GM06990 (cell line): ENCODE results near the gene PCGF1.

ENCODE experiments used
- DNase-seq: peaks from one replicate; pipeline ENCODE4 v3.0.0-alpha.2; 2011; ENCODE audit not compliant: insufficient read length; ENCODE audit errors: extremely low read depth
- H3K27me3 ChIP-seq: replicated peaks from 2 replicates; pipeline ENCODE4 v1.6.0; 2011; ENCODE audit warnings: low read length; ENCODE audit not compliant: control insufficient read depth, insufficient read depth
- H3K36me3 ChIP-seq: 2 replicates; pipeline ENCODE4 v1.5.1; 2011; ENCODE audit warnings: low read length; ENCODE audit not compliant: control insufficient read depth, insufficient read depth
- H3K4me3 ChIP-seq: replicated peaks from 2 replicates; pipeline ENCODE4 v1.5.1; 2011; ENCODE audit warnings: low read depth, mild to moderate bottlenecking, control low read depth, low read length
- CTCF ChIP-seq: IDR thresholded peaks from 2 replicates; pipeline ENCODE4 v1.5.1; 2011; ENCODE audit warnings: low read length, control low read depth, mild to moderate bottlenecking, inconsistent platforms; ENCODE audit not compliant: insufficient read depth, poor library complexity, severe bottlenecking

The PCGF1 gene

GRCh38 chr2:74503506-74504475 is 3.7 kb downstream of the PCGF1 start:
- no peak for TF ChIP-seq CTCF
- H3K27me3 ChIP-seq = no peaks in the 10 kb centered on the region; the same call in none of the 2 replicates
- H3K36me3 ChIP-seq = peaks cover 4% of the 10 kb centered on the region
- H3K4me3 ChIP-seq = peak overlapping the region; percentile 71
- DNase-seq = no peak

GRCh38 chr2:74502720-74503505 is 4.6 kb downstream of the PCGF1 start:
- H3K27me3 ChIP-seq = peaks cover 2% of the 10 kb centered on the region
- H3K36me3 ChIP-seq = peaks cover 4% of the 10 kb centered on the region
- peak; percentile 83 for DNase-seq
- peak overlapping the region; percentile 71 for H3K4me3 ChIP-seq
- peak; percentile 69 for TF ChIP-seq CTCF

GRCh38 chr2:74502147-74502719 is 5.3 kb downstream of the PCGF1 start:
- H3K36me3 ChIP-seq = peaks cover 4% of the 10 kb centered on the region
- TF ChIP-seq CTCF = no peak
- peak overlapping the region; percentile 71 for H3K4me3 ChIP-seq
- peaks cover 2% of the 10 kb centered on the region for H3K27me3 ChIP-seq
- no peak for DNase-seq

- DNase-seq = no peak
- Histone ChIP-seq H3K4me3 (no peak overlapping the region), H3K27me3 (peaks cover 2% of the 10 kb centered on the region), H3K36me3 (peaks cover 4% of the 10 kb centered on the region)
- no peak for TF ChIP-seq CTCF
Measured at GRCh38 chr2:74501335-74502071, 6.0 kb downstream of the PCGF1 start.

- DNase-seq = no peak
- Histone ChIP-seq H3K27me3 (peaks cover 2% of the 10 kb centered on the region), H3K4me3 (no peak overlapping the region), H3K36me3 (peaks cover 1% of the 10 kb centered on the region)
- no peak for TF ChIP-seq CTCF
Measured at GRCh38 chr2:74500578-74500946, 6.9 kb downstream of the PCGF1 start.
